Karpas-422 (cell line): ENCODE results near the gene STXBP6. TPM values are rescaled to one million over a fixed set of nuclear protein-coding genes. Genes with fewer than 3 reads are reported as not detected.

ENCODE experiments used
- DNase-seq: peaks from one replicate; pipeline ENCODE4 v3.0.0-alpha.2; 2015
- H2AFZ ChIP-seq: fragments of 200-600 bp; sonication (generic); 2 replicates; pipeline ENCODE4 v1.6.1; 2014; ENCODE audit warnings: antibody characterized with exemption, low read length, mixed read lengths
- H3K27ac ChIP-seq: fragments of 200-600 bp; sonication (generic); 2 replicates; pipeline ENCODE4 v1.5.1; 2014; ENCODE audit warnings: mild to moderate bottlenecking, low read length, moderate library complexity
- H3K27me3 ChIP-seq: fragments of 200-600 bp; sonication (generic); 2 replicates; pipeline ENCODE4 v1.6.1; 2014; ENCODE audit warnings: low read length, mixed read lengths
- H3K36me3 ChIP-seq: fragments of 200-600 bp; sonication (generic); 2 replicates; pipeline ENCODE4 v1.6.1; 2014; ENCODE audit warnings: low read length, mixed read lengths; ENCODE audit not compliant: insufficient read depth
- H3K4me1 ChIP-seq: fragments of 200-600 bp; sonication (generic); 2 replicates; pipeline ENCODE4 v1.6.1; 2014; ENCODE audit warnings: mild to moderate bottlenecking, low read length, mixed read lengths
- H3K4me2 ChIP-seq: fragments of 200-600 bp; sonication (generic); 2 replicates; pipeline ENCODE4 v1.6.1; 2014; ENCODE audit warnings: low read length, low read depth, mild to moderate bottlenecking; ENCODE audit not compliant: poor library complexity, severe bottlenecking
- H3K4me3 ChIP-seq: fragments of 200-600 bp; sonication (generic); 2 replicates; pipeline ENCODE4 v1.5.1; 2014; ENCODE audit warnings: mild to moderate bottlenecking, antibody characterized with exemption, low read length, mixed read lengths
- H3K79me2 ChIP-seq: fragments of 200-600 bp; sonication (generic); 2 replicates; pipeline ENCODE4 v1.6.1; 2014; ENCODE audit warnings: mild to moderate bottlenecking, low read length, mixed read lengths
- H3K9ac ChIP-seq: fragments of 200-600 bp; sonication (generic); 2 replicates; pipeline ENCODE4 v1.6.0; 2014; ENCODE audit warnings: low read length
- H3K9me2 ChIP-seq: fragments of 200-600 bp; sonication (generic), shearing (Covaris generic); replicated peaks from 2 replicates; pipeline ENCODE4 v1.6.0; 2014; ENCODE audit warnings: mild to moderate bottlenecking, low read length, moderate library complexity; ENCODE audit not compliant: insufficient read depth
- H3K9me3 ChIP-seq: fragments of 300-700, 200-600 bp; sonication (generic); 2 replicates; pipeline ENCODE4 v1.6.1; 2014; ENCODE audit warnings: low read length, mixed read lengths
- H4K20me1 ChIP-seq: fragments of 200-600 bp; sonication (generic); 2 replicates; pipeline ENCODE4 v1.6.1; 2014; ENCODE audit warnings: mild to moderate bottlenecking, antibody characterized with exemption, low read length, low read depth; ENCODE audit not compliant: insufficient read depth
- total RNA-seq: library from RNA; depleted of rRNA; stranded (reverse); fragments of >200 nt; shearing (Covaris generic); gene quantifications from 2 replicates; pipeline ENCODE4 v1.2.3, GENCODE V29; 2014; ENCODE audit warnings: low replicate concordance

STXBP6 gene
- total RNA-seq, 1 experiment from 2014 or later = 1.3 TPM

GRCh38 chr14:24789378-24789884 is 260.5 kb downstream of the STXBP6 start:
- H3K4me3 ChIP-seq = no peak overlapping the region
- H2AFZ ChIP-seq = no peak overlapping the region
- no peaks in the 10 kb centered on the region; the same call in 1 of the 2 replicates for H3K9me3 ChIP-seq
- H3K79me2 ChIP-seq = no peaks in the 10 kb centered on the region
- H3K9me2 ChIP-seq = no peaks in the 10 kb centered on the region
- H3K9ac ChIP-seq = no peak overlapping the region
- no peaks in the 10 kb centered on the region for H3K27me3 ChIP-seq
- no peak for DNase-seq
- H4K20me1 ChIP-seq = no peaks in the 10 kb centered on the region
- H3K36me3 ChIP-seq = no peaks in the 10 kb centered on the region
- no peak overlapping the region for H3K4me2 ChIP-seq
- no peaks in the 10 kb centered on the region for H3K4me1 ChIP-seq
- no peak overlapping the region for H3K27ac ChIP-seq

GRCh38 chr14:24785698-24786097 is 264.2 kb downstream of the STXBP6 start:
- Histone ChIP-seq H4K20me1 (no peaks in the 10 kb centered on the region), H3K9me3 (no peaks in the 10 kb centered on the region), H3K9ac (no peak overlapping the region), H3K27ac (no peak overlapping the region), H3K4me1 (no peaks in the 10 kb centered on the region), H3K4me2 (no peak overlapping the region), H2AFZ (no peak overlapping the region), H3K9me2 (no peaks in the 10 kb centered on the region; the same call in 1 of the 2 replicates), H3K4me3 (no peak overlapping the region), H3K36me3 (no peaks in the 10 kb centered on the region), H3K27me3 (no peaks in the 10 kb centered on the region), H3K79me2 (no peaks in the 10 kb centered on the region)
- DNase-seq = no peak

- Histone ChIP-seq H3K4me1 (no peaks in the 10 kb centered on the region), H3K4me2 (no peak overlapping the region), H3K27me3 (no peaks in the 10 kb centered on the region), H3K9ac (no peak overlapping the region), H3K36me3 (no peaks in the 10 kb centered on the region), H3K27ac (no peak overlapping the region), H4K20me1 (no peaks in the 10 kb centered on the region), H3K79me2 (no peaks in the 10 kb centered on the region), H3K9me2 (no peaks in the 10 kb centered on the region; the same call in 1 of the 2 replicates), H3K4me3 (no peak overlapping the region), H2AFZ (no peak overlapping the region), H3K9me3 (no peaks in the 10 kb centered on the region)
- DNase-seq = no peak
These were observed 265.0 kb downstream of the STXBP6 start for GRCh38 chr14:24784981-24785380.

- DNase-seq = no peak
- H3K9me2 ChIP-seq = no peaks in the 10 kb centered on the region; the same call in 1 of the 2 replicates
- no peaks in the 10 kb centered on the region for H3K4me1 ChIP-seq
- no peaks in the 10 kb centered on the region for H3K36me3 ChIP-seq
- no peak overlapping the region for H3K4me3 ChIP-seq
- H3K27ac ChIP-seq = no peak overlapping the region
- H3K27me3 ChIP-seq = no peaks in the 10 kb centered on the region
- H3K9ac ChIP-seq = no peak overlapping the region
- H4K20me1 ChIP-seq = no peaks in the 10 kb centered on the region
- H3K4me2 ChIP-seq = no peak overlapping the region
- H3K9me3 ChIP-seq = no peaks in the 10 kb centered on the region
- H3K79me2 ChIP-seq = no peaks in the 10 kb centered on the region
- H2AFZ ChIP-seq = no peak overlapping the region
These were observed 266.2 kb downstream of the STXBP6 start for GRCh38 chr14:24783791-24784190.

- Histone ChIP-seq H3K9ac (no peak overlapping the region), H3K79me2 (no peaks in the 10 kb centered on the region), H3K9me3 (no peaks in the 10 kb centered on the region), H3K27me3 (no peaks in the 10 kb centered on the region), H3K9me2 (no peaks in the 10 kb centered on the region; the same call in 1 of the 2 replicates), H2AFZ (no peak overlapping the region), H3K4me3 (no peak overlapping the region), H3K4me1 (no peaks in the 10 kb centered on the region), H3K36me3 (no peaks in the 10 kb centered on the region), H4K20me1 (no peaks in the 10 kb centered on the region), H3K27ac (no peak overlapping the region), H3K4me2 (no peak overlapping the region)
- no peak for DNase-seq
These were observed 269.7 kb downstream of the STXBP6 start for GRCh38 chr14:24780281-24780680.

GRCh38 chr14:24777678-24778077 is 272.3 kb downstream of the STXBP6 start:
- Histone ChIP-seq H3K4me1 (no peaks in the 10 kb centered on the region), H3K9me3 (no peaks in the 10 kb centered on the region), H3K4me3 (no peak overlapping the region), H3K27ac (no peak overlapping the region), H3K4me2 (no peak overlapping the region), H3K79me2 (no peaks in the 10 kb centered on the region), H3K27me3 (no peaks in the 10 kb centered on the region), H3K36me3 (no peaks in the 10 kb centered on the region), H4K20me1 (no peaks in the 10 kb centered on the region), H3K9me2 (no peaks in the 10 kb centered on the region), H2AFZ (no peak overlapping the region), H3K9ac (no peak overlapping the region)
- DNase-seq = no peak

- Histone ChIP-seq H3K9me3 (no peaks in the 10 kb centered on the region), H3K4me1 (no peaks in the 10 kb centered on the region), H3K27ac (no peak overlapping the region), H4K20me1 (no peaks in the 10 kb centered on the region), H3K27me3 (no peaks in the 10 kb centered on the region), H3K4me3 (no peak overlapping the region), H3K36me3 (no peaks in the 10 kb centered on the region), H3K4me2 (no peak overlapping the region), H3K9me2 (no peaks in the 10 kb centered on the region), H3K79me2 (no peaks in the 10 kb centered on the region), H2AFZ (no peak overlapping the region), H3K9ac (no peak overlapping the region)
- DNase-seq = no peak
These were observed 274.0 kb downstream of the STXBP6 start for GRCh38 chr14:24775950-24776349.

- Histone ChIP-seq H2AFZ (no peak overlapping the region), H3K36me3 (no peaks in the 10 kb centered on the region), H3K4me2 (no peak overlapping the region), H3K4me1 (no peaks in the 10 kb centered on the region), H3K27ac (no peak overlapping the region), H4K20me1 (no peaks in the 10 kb centered on the region), H3K9ac (no peak overlapping the region), H3K9me3 (no peaks in the 10 kb centered on the region), H3K4me3 (no peak overlapping the region), H3K9me2 (no peaks in the 10 kb centered on the region), H3K27me3 (no peaks in the 10 kb centered on the region), H3K79me2 (no peaks in the 10 kb centered on the region)
- DNase-seq = no peak
These were observed 275.6 kb downstream of the STXBP6 start for GRCh38 chr14:24774187-24774915.
